GM19455 (cell line): Measurements from ENCODE around the gene LMBRD2.
"Not testable (repeated sequence)": the region's sequence is repeated elsewhere in the genome, so short reads cannot be mapped to it uniquely, and the experiment has no call there.

Source experiments
- ATAC-seq: cut with Tn5 transposase; IDR thresholded peaks from one replicate; pipeline ENCODE4 v1.9.1; 2021; ENCODE audit not compliant: unreplicated experiment

LMBRD2 gene

DNA sequence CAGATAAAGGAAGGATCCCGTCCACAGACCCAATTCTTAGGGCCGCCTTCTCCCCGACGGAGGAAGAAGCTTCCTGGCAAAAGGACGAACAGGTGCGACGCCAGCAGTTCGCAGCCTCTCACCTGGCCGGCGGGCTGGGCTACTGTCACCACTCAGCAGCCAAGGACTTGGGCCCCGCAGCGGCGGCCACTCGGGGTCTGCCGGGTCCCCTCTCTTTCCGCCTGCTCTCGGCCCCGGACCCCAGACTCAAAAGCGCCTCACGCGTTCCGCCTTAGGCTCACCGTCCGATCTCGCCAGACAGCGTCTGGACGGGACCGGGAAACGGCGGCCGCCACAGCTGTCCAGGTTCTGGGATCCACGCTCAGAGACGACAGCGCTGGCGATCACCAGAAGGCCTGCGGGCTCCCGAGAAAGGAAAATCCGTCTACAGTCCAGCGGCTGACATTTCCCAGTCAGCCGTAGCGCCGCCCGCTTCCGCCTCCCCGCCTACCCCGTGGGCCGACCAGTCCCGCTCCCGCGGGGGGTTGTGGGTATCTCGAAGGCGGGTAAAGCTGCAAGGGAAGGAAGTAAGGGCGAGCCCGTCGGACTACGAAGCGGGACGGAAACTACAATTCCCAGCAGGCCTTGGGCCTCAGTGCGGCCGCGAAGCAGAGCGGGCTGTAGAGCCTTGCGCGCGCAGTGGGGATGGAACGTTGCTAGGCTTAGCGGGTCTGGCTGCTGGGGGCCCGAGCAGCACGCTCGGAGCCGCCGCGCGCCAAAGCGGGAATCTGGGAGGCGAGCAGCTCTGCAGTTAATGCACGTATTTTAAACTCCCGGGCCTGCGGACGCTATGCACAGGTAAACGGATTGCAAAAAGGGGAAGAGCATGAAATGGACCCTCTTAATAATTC lies at the start of gene LMBRD2, which contains the start of gene SKP2:
Gene LMBRD2, minus strand, starts transcription at position 454 of the 890 bp plus-strand sequence. CDS start 8,538 bp downstream, outside the sequence.
Gene SKP2, plus strand, starts transcription at position 678 of the 890 bp plus-strand sequence. Its CDS starts 152 bp downstream, at position 830.
- ATAC-seq, result peak; percentile 98

DNA sequence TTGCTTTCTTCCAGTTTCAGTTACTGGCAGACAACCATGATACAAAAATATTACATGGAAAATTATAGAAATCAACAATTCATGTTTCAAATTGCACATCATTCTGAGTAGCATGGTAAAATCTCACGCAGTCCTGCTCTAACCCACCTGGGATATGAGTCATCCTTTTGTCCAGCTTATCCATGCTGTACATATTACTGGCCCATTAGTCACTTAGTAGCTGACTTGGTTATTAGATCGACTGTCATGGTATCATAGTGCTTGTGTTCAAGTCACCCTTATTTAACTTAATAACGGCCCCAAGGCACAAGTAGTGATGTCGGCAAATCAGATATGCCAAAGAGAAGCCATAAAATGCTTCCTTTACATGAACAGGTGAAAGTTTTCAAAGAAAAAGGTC lies 48.8 kb upstream of the LMBRD2 start:
- no peak for ATAC-seq

DNA sequence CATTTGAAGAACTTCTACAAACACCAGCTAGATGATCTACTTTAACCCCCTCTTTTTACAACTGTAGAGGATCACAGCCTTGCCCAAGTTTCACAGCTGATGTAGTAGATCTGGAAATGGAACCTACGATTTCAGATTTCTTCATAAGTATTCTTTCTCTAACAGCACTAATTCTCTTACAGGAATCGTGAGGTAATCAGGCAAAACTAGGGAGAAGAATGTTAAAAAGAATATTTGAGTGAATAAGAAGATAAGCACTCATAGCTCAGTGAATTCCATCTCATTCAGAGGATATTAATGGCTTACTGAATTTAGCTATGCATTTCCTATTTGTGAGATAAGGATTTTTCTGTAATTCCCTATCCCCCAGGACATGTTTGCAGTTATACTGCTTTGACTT lies 47.9 kb upstream of the LMBRD2 start:
- no peak for ATAC-seq

DNA sequence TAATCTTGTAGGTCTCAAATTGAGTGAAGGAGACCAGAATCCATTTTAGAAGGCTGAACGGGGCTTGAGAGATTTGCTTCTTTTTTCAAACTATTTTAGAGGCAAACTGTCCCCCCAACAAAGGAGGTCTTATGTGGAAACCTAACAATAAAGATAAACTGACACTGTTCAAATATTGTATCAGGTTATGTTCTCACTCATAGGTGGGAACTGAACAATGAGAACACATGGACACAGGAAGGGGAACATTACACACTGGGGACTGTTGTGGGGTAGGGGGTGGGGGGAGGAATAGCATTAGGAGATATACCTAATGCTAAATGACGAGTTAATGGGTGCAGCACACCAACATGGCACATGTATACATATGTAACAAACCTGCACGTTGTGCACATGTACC lies 47.1 kb upstream of the LMBRD2 start:
- not testable (repeated sequence) for ATAC-seq

DNA sequence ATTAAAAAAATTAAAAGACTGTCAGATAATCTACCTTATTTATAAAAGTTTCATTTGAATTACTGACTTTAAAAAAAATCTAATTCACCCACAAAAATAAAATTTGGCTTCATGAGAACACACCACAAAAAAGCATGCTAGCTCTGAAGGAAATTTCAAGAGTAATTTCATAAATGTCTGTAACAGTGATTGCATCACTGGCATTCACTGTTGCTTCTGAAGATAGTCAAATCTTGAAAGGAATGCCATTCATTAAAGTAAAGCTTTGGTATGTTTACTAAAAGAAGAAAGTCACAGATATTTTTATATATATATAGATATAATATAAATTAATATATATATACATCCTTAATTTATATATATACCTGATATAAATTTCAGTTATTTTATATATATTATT lies 46.6 kb upstream of the LMBRD2 start:
- ATAC-seq, result no peak

GRCh38 chr5:36193746-36194145 lies 42.1 kb upstream of the LMBRD2 start:
- ATAC-seq, result no peak

DNA sequence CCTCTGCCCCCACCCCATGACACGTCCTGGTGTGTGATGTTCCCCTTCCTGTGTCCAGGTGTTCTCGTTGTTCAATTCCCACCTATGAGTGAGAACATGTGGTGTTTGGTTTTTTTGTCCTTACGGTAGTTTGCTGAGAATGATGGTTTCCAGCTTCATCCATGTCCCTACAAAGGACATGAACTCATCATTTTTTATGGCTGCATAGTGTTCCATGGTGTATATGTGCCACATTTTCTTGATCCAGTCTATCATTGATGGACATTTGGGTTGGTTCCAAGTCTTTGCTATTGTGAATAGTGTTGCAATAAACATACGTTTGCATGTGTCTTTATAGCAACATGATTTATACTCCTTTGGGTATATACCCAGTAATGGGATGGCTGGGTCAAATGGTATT lies 32.7 kb upstream of the LMBRD2 start:
- ATAC-seq, result not testable (repeated sequence)

- no peak for ATAC-seq
These were observed 30.1 kb upstream of the LMBRD2 start for GRCh38 chr5:36181774-36182173.

DNA sequence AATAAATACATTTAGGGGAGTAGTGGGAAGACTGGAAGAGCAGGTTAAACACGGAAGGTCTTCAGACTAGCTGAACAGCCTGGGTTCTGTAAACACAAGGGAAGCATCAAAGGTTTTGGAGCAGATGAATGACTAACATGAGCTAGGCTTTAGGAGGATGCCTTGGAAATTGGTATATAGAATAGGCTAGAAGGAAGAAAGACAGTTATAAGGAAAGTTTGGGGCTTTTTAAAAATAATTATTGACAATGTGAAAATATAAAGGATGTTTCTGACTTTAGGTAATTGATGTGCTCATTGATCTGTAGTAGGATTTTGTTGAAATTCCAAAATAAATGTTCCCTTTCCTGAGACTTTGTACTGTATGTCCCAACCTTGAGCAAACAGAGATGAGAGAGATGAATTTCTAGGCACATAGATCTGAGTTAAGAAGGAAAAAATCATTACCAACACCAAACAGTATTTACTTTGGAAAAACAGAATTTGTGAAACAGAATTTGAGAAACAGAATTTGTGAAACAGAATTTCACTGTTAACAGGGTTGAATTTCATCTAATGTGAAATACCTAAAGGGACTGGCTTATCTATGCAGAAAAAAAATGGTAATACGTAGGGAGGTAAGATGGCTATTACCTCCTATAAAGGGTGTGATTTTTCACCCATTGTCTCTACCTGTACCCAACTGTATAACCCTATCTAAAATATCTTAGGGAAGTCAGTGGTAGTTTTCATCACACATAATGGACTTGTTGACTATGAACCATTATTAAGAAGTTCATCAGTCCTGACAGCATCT lies 29.1 kb upstream of the LMBRD2 start:
- ATAC-seq, result no peak

GRCh38 chr5:36179950-36180349 lies 28.3 kb upstream of the LMBRD2 start:
- ATAC-seq, result no peak

DNA sequence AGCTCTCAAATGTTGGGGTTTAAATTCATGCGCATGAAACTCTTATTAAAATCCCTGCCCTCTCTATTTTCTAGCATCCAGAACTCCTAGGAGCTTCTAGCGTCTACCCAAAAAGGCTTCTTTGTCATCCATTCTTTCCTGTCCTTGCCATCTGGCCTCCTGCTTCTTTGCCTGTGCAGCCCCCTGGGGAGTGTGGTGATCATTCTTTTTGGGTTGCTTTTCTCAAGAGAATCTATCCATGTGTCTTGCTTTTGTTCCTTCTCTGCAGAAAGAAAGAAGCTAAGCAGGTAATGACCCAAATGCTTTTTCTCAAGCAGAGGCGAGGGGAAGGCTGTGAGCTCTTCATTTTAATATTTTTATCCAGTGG lies 26.8 kb upstream of the LMBRD2 start:
- no peak for ATAC-seq

- no peak for ATAC-seq
These were observed 26.2 kb upstream of the LMBRD2 start for GRCh38 chr5:36177715-36178523.

- ATAC-seq, result peak; percentile 96
These were observed 25.5 kb upstream of the LMBRD2 start for GRCh38 chr5:36177154-36177553.

GRCh38 chr5:36175043-36175442 lies 23.4 kb upstream of the LMBRD2 start:
- no peak for ATAC-seq

- ATAC-seq, result no peak
These were observed 22.4 kb upstream of the LMBRD2 start for GRCh38 chr5:36174119-36174518.

- no peak for ATAC-seq
These were observed 21.7 kb upstream of the LMBRD2 start for GRCh38 chr5:36173426-36173825.

DNA sequence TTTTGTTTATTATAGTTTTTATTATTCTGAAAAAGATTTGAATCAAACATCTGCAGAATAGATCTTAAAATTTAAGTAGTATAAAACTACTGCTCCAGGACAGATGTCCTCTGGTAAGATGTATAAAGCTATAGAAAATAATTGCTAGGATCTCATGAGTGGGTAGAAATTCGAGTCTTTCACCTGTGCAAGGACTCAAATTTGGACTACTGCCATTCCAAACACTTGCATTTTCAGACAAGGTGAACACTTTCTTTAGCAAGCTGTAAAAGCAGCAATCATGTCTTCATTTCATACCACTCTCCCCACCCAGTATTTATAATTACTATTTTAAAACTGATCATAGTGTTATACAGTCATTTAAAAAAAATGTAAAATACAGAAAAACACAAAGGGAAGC lies 20.9 kb upstream of the LMBRD2 start:
- ATAC-seq, result no peak

DNA sequence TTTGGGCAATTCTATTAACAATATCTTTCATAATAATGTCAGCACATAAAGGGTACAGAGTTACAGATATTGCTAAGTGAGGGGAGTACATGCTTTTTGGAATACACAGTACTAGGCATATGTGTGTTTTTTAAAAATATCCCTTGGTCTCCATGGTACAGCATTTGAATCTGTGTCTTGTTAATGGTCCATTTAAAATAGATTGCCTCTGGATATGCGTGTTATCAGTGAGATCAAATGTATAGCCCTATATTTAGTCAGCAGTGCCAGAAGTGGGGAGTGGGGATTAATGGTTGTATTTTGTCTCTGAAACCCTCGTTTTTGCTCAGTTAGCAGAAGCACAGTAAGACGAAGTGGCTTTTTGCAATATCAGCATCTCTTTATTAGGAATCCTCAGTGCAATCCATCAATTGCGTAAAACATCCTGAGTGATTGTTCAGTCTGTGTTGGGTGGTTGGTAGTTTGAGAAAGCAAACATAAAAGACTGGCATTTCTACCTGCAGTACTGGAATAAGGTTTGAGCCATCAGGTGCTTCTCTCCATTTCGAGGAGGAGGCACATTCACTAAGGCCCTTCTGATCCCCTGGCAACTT lies 19.2 kb upstream of the LMBRD2 start:
- no peak for ATAC-seq

GRCh38 chr5:36168737-36169136 lies 17.1 kb upstream of the LMBRD2 start:
- ATAC-seq, result no peak

DNA sequence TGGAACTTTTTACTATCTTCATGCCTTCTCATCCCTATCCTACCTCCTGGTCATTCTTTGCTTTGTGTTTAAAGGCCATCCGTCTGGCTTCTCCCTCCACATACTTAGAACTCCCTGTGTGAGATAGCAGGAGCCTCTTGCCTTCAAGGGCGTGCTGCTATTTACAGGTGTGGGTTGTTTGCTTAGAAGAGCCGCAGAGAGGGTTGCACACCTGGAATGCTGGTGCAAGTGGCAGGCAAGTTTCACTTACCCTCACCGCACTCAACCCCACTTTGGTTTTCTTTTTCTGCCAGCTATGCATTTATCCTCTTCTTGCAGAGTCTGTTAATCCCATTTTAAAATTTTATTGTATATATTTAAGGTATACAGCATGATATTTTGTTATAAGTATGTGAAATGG lies 12.8 kb upstream of the LMBRD2 start:
- ATAC-seq, result no peak
